NCI-H1105 (cell line): ENCODE results near the gene BNIP5.
"Not testable (repeated sequence)": the region's sequence is repeated elsewhere in the genome, so short reads cannot be mapped to it uniquely, and the experiment has no call there.

Experiments used
- DNase-seq: peaks from one replicate; lab custom pipeline; 2025; lab: John Stamatoyannopoulos, UW

Gene BNIP5

DNA sequence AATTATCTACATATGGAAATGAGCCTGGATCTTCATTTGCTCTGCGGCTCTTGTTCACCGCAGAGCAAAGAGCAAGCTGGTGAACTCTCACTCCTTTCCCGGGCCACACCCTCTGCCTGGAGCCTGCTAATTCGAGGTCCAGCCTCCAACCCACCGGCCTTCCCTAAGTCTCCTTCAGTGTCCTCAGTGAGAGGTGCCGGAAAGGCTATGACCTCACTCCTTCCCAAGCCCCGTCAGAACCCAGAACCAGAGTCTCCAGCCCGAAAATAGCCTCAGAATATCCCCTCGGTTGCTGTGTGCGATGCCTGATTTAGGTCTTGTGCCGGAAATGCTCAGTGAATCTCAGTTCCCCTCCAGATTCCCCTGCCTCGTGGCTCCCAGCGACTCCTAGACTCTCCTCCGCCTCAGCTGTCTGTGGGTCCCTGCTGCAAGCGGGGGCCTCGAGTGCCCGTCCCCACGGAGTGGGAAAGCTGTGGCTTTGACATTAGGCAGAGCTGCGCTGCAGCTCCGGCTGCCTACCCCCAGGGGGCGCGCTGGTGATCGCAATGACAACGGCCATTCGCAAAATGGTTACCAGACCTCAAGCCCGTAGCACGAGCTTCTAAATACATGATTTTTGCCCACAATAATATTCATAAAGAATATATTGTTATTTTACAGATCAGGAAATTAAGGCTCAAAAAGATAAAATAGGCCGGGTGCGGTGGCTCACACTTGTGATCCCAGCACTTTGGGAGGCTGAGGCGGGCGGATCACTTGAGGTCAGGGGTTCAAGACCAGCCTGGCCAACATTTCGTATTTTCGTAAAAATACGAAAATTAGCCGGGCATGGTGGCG, 4.1 kb upstream of the BNIP5 start:
- no peak for DNase-seq

DNA sequence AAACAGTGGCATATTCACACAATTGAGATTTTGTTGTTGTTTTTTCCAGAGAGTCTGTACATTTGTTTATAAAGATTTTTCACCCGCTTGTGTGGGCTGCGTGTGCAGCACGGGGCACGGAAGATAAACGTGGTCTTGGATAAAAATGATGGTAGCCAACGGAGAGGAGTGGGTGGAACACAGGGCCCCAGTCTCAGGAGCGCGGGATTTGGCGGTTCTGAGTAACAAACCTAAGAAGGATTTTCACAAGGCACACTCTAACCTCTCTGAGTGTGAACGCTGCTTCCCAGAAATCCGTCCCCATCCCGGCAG, 3.6 kb upstream of the BNIP5 start:
- no peak for DNase-seq

GRCh38 chr6:36339146-36339545, 2.5 kb upstream of the BNIP5 start:
- no peak for DNase-seq

- DNase-seq = not testable (repeated sequence)
Observed at GRCh38 chr6:36338223-36338622, 1.5 kb upstream of the BNIP5 start.

DNA sequence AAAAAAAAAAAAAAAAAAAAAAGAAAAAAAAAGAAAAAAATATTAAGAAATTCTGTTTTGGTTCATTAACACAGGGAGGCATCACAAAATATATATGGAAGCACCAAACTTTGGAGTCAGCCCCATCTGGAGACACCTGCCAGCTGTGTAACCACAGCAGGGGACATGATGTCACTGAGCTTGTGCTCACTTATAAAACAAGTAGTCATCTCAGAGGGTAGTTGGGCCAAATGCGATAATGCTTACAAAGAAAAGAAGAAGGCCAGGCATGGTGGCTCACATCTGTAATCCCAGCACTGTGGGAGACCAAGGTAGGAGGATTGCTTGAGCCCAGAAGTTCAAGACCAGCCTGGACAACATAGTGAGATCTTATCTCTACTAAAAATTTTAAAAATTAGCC, 1.1 kb upstream of the BNIP5 start:
- no peak for DNase-seq

GRCh38 chr6:36336208-36336710, 429 bp downstream of the BNIP5 start:
- no peak for DNase-seq

DNA sequence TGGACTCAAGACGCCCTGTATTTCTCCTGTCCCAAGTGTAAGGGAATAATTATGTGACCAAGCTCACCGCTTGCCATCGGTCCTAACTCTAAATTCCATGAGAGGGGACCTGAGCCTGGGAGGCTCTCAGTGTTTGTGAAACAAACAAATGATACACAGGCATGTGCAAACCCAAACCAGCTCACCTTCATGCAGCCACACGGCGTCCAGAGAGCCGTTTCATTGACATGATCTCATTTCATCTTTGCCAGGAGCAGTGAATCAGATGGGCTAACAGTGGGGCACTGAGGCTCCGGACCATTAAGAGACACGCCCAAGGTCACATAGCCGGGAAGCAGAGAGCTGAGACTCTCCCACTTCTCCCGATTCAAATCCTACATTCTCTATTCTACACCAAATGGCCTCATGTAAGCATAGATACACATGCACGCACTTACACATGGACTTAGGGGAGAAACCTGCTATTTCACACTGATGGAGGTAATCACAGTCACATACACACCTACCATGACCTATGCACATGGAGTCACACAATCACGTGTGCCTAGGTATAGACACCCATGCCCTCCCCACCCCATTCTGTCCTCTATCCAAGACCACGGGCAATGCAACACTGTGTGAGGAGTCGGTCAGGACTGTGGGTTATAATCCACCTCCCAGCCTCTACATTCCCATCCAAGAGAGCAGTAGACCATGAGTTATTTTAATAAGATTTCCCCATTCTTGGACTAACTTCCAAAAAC, 1.1 kb downstream of the BNIP5 start:
- no peak for DNase-seq

- no peak for DNase-seq
Observed at GRCh38 chr6:36334832-36335459, 1.7 kb downstream of the BNIP5 start.

DNA sequence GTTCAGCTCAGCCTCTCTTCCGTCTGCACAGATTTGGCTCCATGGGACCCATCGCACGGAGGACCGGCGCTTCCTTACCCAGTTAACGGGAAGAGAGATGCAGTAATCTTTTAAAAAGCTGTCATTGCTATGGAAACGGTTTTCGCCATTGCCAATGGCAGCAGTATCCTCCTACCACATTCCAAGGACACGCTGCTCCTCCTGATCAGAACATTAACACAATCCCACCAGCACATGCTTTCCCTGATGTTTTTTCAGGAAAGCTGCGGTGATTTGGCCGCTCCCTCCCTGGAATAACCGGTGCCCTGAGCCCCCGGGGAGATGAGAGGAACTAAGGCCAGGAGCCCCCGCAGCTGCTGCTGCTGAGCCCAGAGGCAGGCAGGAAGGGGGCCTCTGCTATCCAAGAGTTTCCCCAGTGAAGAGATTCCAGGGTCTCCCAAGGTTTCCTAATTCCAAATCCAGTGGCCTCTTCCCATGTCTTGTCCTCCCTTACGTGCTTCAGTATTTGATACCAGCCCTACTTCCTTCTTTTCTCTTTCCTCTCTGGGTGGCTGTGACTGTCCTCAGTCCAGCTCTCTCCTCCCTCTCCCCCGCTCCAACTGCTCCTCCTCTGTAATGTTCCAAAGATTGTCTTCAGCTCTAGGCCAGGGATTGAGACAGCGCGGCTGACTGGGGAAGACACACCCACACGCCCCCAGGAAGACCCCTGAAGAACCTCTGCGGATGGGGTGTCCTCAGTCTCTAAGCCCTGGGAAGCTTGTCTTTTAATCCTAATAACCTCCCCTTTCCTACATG, 2.6 kb downstream of the BNIP5 start:
- no peak for DNase-seq

DNA sequence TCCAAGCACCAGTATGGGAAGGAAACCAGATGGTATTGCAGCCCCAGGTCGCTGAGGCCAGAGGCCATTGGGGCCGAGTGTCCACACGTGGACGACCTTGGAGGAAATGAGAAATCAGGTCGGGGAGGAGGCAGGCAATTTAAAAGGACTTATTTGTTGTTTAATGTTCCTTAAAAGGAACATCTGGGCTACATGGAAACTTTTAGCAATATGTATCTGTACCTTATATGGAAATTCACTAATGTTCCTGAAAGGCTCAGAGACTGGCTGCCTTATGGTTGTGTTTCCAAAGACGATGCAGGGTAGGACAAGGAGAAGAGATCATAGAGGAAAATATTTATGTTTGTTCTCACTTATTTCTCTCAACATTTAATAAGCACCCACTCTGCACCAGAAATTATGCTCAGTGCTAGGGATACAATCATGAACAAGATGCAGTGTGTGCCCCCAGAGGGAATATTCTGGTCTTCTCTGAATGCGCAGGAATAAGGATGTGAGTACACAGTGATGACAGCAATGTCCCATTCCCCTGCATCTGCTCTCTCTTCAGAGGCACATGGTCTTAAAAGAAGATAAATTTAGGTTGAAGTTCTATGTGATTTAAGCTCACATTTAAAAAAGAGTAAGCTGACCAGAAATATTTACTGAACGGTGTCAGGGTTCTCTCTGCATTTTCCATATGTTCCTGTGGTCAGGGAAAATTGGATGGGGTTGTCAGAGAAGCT, 3.4 kb downstream of the BNIP5 start:
- DNase-seq = no peak

- DNase-seq = no peak
Observed at GRCh38 chr6:36331381-36331780, 5.3 kb downstream of the BNIP5 start.

GRCh38 chr6:36330366-36330765, 6.3 kb downstream of the BNIP5 start:
- DNase-seq = no peak

DNA sequence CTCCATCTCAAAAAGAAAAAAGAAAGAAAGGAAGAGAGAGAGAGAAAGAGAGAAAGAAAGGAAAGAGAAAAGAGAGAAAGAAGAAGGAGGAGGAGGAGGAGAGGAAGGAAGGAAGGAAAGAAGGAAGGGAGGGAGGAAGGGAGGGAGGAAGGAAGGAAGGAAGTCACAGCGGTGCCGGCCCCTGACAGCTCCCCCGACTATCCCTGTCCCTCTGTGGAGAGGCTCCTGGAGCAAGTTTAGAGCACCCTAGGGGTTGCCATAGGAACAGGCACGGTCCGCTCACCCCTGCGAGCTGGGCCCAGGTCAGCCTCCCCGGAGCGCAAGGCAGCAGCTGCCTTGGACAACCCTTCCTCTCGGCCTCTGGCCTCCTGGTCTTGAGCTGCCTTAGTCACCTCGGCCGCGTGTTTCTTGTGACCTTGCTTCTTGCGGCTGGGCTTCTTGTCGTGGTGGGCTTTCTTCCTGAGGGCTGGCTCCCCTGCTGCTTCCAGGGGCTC, 6.8 kb downstream of the BNIP5 start:
- DNase-seq = no peak

DNA sequence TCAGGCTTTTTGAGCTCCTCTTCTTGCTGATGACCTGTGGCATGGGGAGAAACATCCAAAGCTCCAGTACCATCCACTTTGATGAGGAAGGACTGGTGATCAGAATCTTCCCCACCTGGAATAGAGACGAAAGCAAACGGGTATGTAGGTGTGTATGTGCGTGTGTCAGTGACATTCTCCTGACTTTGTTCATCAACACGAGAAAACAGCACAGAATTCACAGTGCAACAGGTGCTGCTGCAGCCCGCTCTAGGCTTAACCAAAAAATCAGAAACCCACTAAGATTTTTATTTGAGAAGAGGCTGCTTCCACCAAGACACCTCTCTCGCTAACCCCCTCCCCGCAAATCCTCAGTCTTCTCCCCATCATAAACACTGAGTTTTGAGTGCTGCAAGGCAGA, 8.1 kb downstream of the BNIP5 start:
- no peak for DNase-seq

DNA sequence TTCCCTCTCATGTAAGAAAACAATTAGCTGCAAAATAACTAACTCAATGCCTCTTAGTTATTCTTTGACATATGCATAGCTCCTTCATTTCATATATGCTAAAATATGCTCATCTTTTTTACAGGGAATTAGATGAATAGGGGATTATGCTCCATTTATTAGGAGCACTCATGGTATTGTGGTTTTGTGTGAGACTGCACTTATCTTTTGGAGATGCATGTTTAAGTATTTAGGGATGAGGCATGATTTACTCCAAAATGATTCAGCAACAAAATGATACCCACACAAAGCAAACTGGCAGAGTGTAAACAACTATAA, 8.8 kb downstream of the BNIP5 start:
- no peak for DNase-seq

GRCh38 chr6:36327226-36327918, 9.3 kb downstream of the BNIP5 start:
- no peak for DNase-seq

GRCh38 chr6:36326356-36326995, 10.2 kb downstream of the BNIP5 start:
- DNase-seq = no peak

DNA sequence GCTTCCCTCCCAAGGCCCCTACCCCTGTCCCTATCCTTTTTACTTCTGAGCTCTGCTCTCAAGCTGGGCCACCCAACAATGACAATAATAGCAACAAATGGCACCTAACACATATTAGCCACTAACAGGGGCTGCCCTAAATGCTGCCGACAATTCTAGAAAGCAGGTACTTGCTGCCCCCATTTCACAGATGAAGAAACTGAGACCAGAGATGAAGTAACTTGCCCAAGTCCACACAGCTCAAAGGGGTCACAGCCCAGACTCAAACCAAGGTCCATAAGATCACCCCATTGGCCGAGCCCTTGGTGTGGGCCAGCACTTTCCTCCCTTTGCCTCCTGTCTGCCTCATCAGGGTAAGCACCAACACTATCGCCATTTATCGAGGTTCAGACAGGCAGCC, 12.0 kb downstream of the BNIP5 start:
- DNase-seq = no peak

DNA sequence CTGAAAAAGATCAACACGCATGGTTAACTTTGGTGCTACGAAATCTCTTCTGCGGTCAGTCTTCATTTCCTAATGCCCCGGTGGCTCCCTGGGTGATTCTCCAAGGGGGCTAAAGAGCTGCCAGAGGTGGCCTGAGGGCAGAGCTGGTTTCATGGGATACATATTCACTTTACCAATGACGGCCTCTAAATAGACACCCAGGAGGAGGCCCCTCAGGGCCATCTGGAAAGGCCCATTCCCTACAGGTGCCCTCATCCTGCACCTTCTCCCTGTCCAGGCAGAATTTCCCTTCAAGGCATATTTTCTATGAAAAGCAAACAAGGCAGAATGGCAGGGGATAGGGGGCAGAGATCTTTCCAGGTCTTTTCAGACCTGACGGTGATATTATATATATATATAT, 12.5 kb downstream of the BNIP5 start:
- no peak for DNase-seq

DNA sequence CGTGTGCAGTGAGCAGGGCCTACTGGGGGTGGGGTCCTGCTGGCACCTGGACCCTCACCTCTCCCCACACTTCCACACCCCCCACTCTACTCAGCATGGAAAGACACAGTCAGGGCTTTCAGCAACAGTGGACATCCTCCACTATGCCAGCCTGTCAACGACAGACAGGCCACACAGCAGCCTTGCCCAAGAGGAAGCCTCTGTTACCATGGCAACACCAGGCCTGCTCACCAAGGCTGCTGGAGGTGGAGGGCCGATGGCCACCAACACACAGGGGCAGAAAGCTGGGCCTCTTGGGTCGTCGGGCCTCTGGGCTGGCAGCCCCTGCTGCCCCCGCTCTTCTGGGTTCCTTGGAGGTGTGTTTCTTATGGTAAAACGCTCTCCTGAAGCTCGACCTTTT, 13.6 kb downstream of the BNIP5 start:
- no peak for DNase-seq
